GM21447 (cell line): ENCODE measurements around the gene DOK4.

Experiments used
- ATAC-seq: cut with Tn5 transposase; IDR thresholded peaks from one replicate; pipeline ENCODE4 v1.9.1; 2021; ENCODE audit not compliant: unreplicated experiment

DOK4 gene

GRCh38 chr16:57519796-57520360 is 33.6 kb upstream of the DOK4 start:
- ATAC-seq, result peak; percentile 68

GRCh38 chr16:57518922-57519321 is 32.6 kb upstream of the DOK4 start:
- ATAC-seq, result no peak

- no peak for ATAC-seq
Measured at GRCh38 chr16:57518520-57518919, 32.2 kb upstream of the DOK4 start.

- ATAC-seq, result no peak
Measured at GRCh38 chr16:57517397-57518367, 31.4 kb upstream of the DOK4 start.

- no peak for ATAC-seq
Measured at GRCh38 chr16:57516773-57517172, 30.5 kb upstream of the DOK4 start.

- ATAC-seq, result no peak
Measured at GRCh38 chr16:57516176-57516725, 30.0 kb upstream of the DOK4 start.

- ATAC-seq, result no peak
Measured at GRCh38 chr16:57514791-57515600, 28.7 kb upstream of the DOK4 start.

GRCh38 chr16:57514371-57514770 is 28.1 kb upstream of the DOK4 start:
- no peak for ATAC-seq

- no peak for ATAC-seq
Measured at GRCh38 chr16:57513371-57514102, 27.2 kb upstream of the DOK4 start.

- ATAC-seq, result no peak
Measured at GRCh38 chr16:57512296-57513001, 26.2 kb upstream of the DOK4 start.

GRCh38 chr16:57510016-57510871 is 24.0 kb upstream of the DOK4 start:
- ATAC-seq, result no peak

GRCh38 chr16:57509231-57509923 is 23.1 kb upstream of the DOK4 start:
- ATAC-seq, result no peak

- no peak for ATAC-seq
Measured at GRCh38 chr16:57508035-57508425, 21.7 kb upstream of the DOK4 start.

- no peak for ATAC-seq
Measured at GRCh38 chr16:57507136-57508034, 21.1 kb upstream of the DOK4 start.

- ATAC-seq, result no peak
Measured at GRCh38 chr16:57505169-57505568, 18.9 kb upstream of the DOK4 start.

- ATAC-seq, result no peak
Measured at GRCh38 chr16:57504491-57504890, 18.2 kb upstream of the DOK4 start.

- ATAC-seq, result no peak
Measured at GRCh38 chr16:57504001-57504400, 17.7 kb upstream of the DOK4 start.
